Measurements from ENCODE around the gene NPVF. TPM values are rescaled to one million over a fixed set of nuclear protein-coding genes. Genes with fewer than 3 reads are reported as not detected.

Gene NPVF
- total and polyA plus RNA-seq, 2 experiments from 2014 or later: not detected

DNA sequence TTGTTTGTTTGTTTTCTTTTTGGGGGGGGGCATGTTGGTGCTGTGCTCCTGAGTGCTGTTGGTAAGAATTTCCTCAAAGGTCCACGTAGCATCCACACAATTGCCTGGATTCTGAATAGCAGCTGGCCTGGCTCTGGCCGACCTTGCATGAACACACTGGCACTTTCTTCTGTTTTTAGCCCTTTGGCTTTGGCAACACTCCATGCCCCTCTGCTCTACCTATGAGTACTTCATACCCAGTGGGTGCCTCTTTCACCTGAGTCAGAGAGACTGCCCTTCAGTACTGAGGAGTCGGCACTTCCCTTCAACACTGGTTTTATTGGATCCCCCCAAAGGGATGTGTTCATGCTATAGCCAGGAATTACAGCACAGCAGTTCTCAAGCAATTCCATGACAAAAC is 7.2 kb upstream of the NPVF start:
- no peaks in the 10 kb centered on the region for H3K27me3 ChIP-seq
- no peaks in the 10 kb centered on the region for H3K36me3 ChIP-seq
- TF ChIP-seq, protein P1, sequence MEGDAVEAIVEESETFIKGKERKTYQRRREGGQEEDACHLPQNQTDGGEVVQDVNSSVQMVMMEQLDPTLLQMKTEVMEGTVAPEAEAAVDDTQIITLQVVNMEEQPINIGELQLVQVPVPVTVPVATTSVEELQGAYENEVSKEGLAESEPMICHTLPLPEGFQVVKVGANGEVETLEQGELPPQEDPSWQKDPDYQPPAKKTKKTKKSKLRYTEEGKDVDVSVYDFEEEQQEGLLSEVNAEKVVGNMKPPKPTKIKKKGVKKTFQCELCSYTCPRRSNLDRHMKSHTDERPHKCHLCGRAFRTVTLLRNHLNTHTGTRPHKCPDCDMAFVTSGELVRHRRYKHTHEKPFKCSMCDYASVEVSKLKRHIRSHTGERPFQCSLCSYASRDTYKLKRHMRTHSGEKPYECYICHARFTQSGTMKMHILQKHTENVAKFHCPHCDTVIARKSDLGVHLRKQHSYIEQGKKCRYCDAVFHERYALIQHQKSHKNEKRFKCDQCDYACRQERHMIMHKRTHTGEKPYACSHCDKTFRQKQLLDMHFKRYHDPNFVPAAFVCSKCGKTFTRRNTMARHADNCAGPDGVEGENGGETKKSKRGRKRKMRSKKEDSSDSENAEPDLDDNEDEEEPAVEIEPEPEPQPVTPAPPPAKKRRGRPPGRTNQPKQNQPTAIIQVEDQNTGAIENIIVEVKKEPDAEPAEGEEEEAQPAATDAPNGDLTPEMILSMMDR (IDR thresholded peaks at IDR 0.05; ENCODE audit: low read depth, low read length): no peak
- no peaks in the 10 kb centered on the region for H3K4me1 ChIP-seq (ENCODE audit: low read depth)
- H3K9me3 ChIP-seq (ENCODE audit: low read depth): no peaks in the 10 kb centered on the region
- no peak overlapping the region for H3K27ac ChIP-seq
- H3K4me3 ChIP-seq: no peak overlapping the region
- DNase-seq (ENCODE audit: low read depth in 1 of 2, low spot score in 1 of 2): no peak

DNA sequence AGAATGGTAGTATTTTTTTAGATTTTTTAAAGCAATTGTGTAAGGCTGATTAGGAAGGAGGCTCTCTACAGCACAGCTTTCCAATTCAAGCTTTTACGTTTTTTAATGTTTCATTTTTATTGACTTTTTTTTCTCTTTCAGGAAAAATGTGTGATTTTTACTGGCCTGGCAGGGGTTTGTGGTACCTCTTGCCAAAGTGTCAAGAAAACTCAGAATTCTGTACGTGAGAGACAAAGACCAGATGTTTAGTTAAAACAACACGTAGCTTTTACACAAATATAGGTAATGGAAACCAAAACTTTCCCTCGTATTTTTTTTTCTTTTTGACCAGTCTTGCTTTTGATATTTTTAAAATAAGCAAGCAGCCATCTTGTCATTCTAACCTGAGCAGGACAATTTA is 6.0 kb upstream of the NPVF start:
- Histone ChIP-seq H3K27me3 (no peaks in the 10 kb centered on the region), H3K9me3 (ENCODE audit: low read depth) (no peaks in the 10 kb centered on the region), H3K4me3 (no peak overlapping the region), H3K4me1 (ENCODE audit: low read depth) (no peaks in the 10 kb centered on the region), H3K36me3 (no peaks in the 10 kb centered on the region), H3K27ac (no peak overlapping the region)
- DNase-seq (ENCODE audit: low read depth in 1 of 2, low spot score in 1 of 2): no peak
- TF ChIP-seq, protein P1 (IDR thresholded peaks at IDR 0.05; ENCODE audit: low read depth, low read length): no peak

DNA sequence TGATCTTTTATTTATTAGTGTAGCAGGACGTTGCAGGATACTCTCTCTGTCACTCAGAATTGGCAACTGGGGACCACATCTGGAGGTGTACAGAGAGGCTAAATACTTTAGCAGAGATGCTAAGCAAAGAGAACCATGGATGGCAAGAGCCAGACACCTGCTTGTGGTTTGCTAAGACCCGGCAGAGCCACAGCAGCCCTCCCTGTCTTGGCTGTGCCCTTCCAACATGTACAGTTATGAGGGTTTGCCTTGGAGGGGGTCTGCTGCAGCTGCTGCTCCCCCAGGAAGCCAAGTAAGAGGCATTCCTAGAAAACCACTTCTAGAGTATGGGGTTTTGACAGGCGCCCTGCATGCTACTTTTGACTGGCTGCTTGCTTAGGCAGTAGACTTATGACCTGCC is 5.1 kb downstream of the NPVF start:
- Histone ChIP-seq H3K27me3 (no peaks in the 10 kb centered on the region), H3K36me3 (no peaks in the 10 kb centered on the region), H3K9me3 (ENCODE audit: low read depth) (no peaks in the 10 kb centered on the region), H3K27ac (no peak overlapping the region), H3K4me1 (ENCODE audit: low read depth) (no peaks in the 10 kb centered on the region), H3K4me3 (no peak overlapping the region)
- TF ChIP-seq, protein P1 (IDR thresholded peaks at IDR 0.05; ENCODE audit: low read depth, low read length): no peak
- DNase-seq (ENCODE audit: low read depth in 1 of 2, low spot score in 1 of 2): no peak

DNA sequence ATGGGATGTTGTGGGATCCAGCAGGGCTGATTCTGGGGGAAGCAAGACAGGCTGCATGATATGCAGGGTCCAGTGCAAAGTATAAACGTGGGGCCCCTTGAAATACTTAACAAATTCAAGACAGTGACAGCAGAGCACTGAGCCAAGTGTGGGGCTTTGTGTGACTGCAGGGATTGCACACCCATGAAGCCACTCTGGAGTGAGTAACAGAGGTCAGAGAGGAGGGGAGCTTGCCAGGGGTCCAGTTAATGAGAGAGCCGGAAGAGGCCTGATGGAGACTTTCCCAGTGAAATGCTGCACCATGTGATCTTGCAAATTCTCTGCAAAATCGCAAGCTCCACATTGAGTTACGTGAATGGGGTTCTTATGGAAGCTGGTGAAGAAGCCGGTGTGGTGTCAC is 5.6 kb downstream of the NPVF start:
- Histone ChIP-seq H3K9me3 (ENCODE audit: low read depth) (no peaks in the 10 kb centered on the region), H3K27ac (no peak overlapping the region)
- TF ChIP-seq, protein P1 (IDR thresholded peaks at IDR 0.05; ENCODE audit: low read depth, low read length): no peak

DNA sequence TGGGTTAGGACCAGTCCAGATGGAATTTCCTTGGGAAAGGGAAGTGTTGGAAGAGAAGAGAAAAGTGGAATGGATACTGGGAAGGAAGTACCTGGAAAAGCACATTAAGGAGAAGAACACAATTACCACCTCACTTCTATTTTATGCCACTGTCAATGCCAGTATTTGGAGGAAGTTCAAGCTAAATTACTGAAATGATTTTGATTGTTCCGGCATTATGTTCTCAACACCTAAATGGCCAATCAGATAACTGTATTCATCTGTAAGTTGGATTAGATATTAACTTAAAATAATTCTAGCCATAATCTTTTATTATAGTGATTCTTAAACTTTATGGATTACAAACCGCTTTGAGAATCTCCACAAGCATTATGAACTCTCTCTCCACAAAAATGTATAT is 7.3 kb downstream of the NPVF start:
- no peaks in the 10 kb centered on the region for H3K27me3 ChIP-seq
- TF ChIP-seq, protein P1 (IDR thresholded peaks at IDR 0.05; ENCODE audit: low read depth, low read length): no peak
- H3K4me1 ChIP-seq (ENCODE audit: low read depth): no peaks in the 10 kb centered on the region
- no peak for DNase-seq (ENCODE audit: low read depth in 1 of 2, low spot score in 1 of 2)
- no peak overlapping the region for H3K27ac ChIP-seq
- H3K9me3 ChIP-seq (ENCODE audit: low read depth): no peaks in the 10 kb centered on the region
- H3K4me3 ChIP-seq: no peak overlapping the region
- H3K36me3 ChIP-seq: no peaks in the 10 kb centered on the region

More for the DNA sequence above, 5.6 kb downstream of the NPVF start:
- no peaks in the 10 kb centered on the region for H3K27me3 ChIP-seq
- no peak for DNase-seq (ENCODE audit: low read depth in 1 of 2, low spot score in 1 of 2)
- H3K4me3 ChIP-seq: no peak overlapping the region
- H3K4me1 ChIP-seq (ENCODE audit: low read depth): no peaks in the 10 kb centered on the region
- H3K36me3 ChIP-seq: no peaks in the 10 kb centered on the region

DNA sequence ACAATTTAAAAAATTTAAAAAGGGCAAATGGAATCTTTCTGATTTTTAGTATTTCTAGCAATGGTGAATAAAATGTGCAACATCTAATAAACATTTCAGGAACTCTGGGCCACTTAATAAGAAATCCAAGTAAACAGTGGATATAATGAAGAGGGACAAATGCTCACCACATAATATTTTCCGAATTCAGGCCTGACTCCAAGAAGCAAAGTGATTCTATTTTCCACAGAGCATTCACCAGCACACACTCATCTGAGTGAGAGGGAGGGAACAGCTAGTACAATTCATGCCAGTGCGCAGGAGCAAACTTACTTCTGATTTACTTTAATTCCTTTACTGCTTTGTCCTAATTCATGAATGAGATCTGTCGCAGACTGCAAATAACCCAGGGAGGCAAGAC is 10.1 kb downstream of the NPVF start:
- H3K9me3 ChIP-seq (ENCODE audit: low read depth): no peaks in the 10 kb centered on the region
- H3K4me3 ChIP-seq: no peak overlapping the region
- DNase-seq (ENCODE audit: low read depth in 1 of 2, low spot score in 1 of 2): no peak
- TF ChIP-seq, protein P1 (IDR thresholded peaks at IDR 0.05; ENCODE audit: low read depth, low read length): no peak
- H3K27me3 ChIP-seq: no peaks in the 10 kb centered on the region
- H3K36me3 ChIP-seq: no peaks in the 10 kb centered on the region
- H3K27ac ChIP-seq: no peak overlapping the region
- no peaks in the 10 kb centered on the region for H3K4me1 ChIP-seq (ENCODE audit: low read depth)
